MCF 10A (cell line): ENCODE measurements around the gene TTC33. TPM values are rescaled to one million over a fixed set of nuclear protein-coding genes. Genes with fewer than 3 reads are reported as not detected.
A peak's percentile ranks its signal among the peaks of the same experiment; 100 is the strongest.

ENCODE experiments used
- BruUV-seq: library from RNA; stranded (reverse); fragments of 400-500 nt; replicated peaks from 2 replicates; lab custom pipeline; 2021; lab: Mats Ljungman, UMichigan
- CTCF ChIA-PET: fragments of 300-600 bp; sonication (Branson Sonifier 250); formaldehyde crosslinking; extraction: SDS; loops from one replicate; lab custom pipeline; 2021; ENCODE audit warnings: antibody characterized with exemption, inconsistent platforms; lab: Yijun Ruan, JAX
- POLR2A ChIA-PET: fragments of 300-600, 350-650 bp; sonication (Branson Sonifier 250); formaldehyde crosslinking; extraction: SDS; loops from one replicate; lab custom pipeline; 2020; ENCODE audit warnings: antibody characterized with exemption, inconsistent platforms; lab: Yijun Ruan, JAX
- DNase-seq: peaks from one replicate; pipeline ENCODE4 v3.0.0-alpha.2; 2018; ENCODE audit not compliant: unreplicated experiment
- H3K27ac Mint-ChIP-seq: one replicate; pipeline ENCODE4 v1.8.0; 2022; ENCODE audit warnings: mild to moderate bottlenecking, low read depth, mixed read lengths; ENCODE audit not compliant: unreplicated experiment
- H3K27me3 Mint-ChIP-seq: one replicate; pipeline ENCODE4 v1.8.0; 2022; ENCODE audit warnings: mixed read lengths; ENCODE audit not compliant: insufficient read depth, unreplicated experiment
- H3K36me3 Mint-ChIP-seq: one replicate; pipeline ENCODE4 v1.8.0; 2022; ENCODE audit warnings: mild to moderate bottlenecking, moderate library complexity, mixed read lengths; ENCODE audit not compliant: insufficient read depth, unreplicated experiment
- H3K4me1 Mint-ChIP-seq: one replicate; pipeline ENCODE4 v1.8.0; 2022; ENCODE audit warnings: mixed read lengths; ENCODE audit not compliant: insufficient read depth, unreplicated experiment
- H3K4me3 Mint-ChIP-seq: one replicate; pipeline ENCODE4 v1.8.0; 2022; ENCODE audit warnings: mild to moderate bottlenecking, moderate library complexity, mixed read lengths; ENCODE audit not compliant: unreplicated experiment
- H3K9me3 Mint-ChIP-seq: one replicate; pipeline ENCODE4 v1.8.0; 2022; ENCODE audit warnings: mixed read lengths; ENCODE audit not compliant: unreplicated experiment
- intact Hi-C: fragments of 100-400 bp; cut with micrococcal nuclease; formaldehyde crosslinking; loops from 2 replicates; pipeline ENCODE4 v1.14.1; 2022
- total RNA-seq: library from RNA; stranded (reverse); gene quantifications from 2 replicates; pipeline ENCODE4 v1.2.3, GENCODE V29; 2022
- TF ChIP-seq, protein P1 (sequence below): fragments of 200-600 bp; IDR thresholded peaks from one replicate; pipeline ENCODE4 v1.8.0; 2022; ENCODE audit warnings: antibody characterized with exemption, mild to moderate bottlenecking; ENCODE audit not compliant: unreplicated experiment

Gene TTC33
- total RNA-seq, 1 experiment from 2014 or later, result 13.3 TPM

DNA sequence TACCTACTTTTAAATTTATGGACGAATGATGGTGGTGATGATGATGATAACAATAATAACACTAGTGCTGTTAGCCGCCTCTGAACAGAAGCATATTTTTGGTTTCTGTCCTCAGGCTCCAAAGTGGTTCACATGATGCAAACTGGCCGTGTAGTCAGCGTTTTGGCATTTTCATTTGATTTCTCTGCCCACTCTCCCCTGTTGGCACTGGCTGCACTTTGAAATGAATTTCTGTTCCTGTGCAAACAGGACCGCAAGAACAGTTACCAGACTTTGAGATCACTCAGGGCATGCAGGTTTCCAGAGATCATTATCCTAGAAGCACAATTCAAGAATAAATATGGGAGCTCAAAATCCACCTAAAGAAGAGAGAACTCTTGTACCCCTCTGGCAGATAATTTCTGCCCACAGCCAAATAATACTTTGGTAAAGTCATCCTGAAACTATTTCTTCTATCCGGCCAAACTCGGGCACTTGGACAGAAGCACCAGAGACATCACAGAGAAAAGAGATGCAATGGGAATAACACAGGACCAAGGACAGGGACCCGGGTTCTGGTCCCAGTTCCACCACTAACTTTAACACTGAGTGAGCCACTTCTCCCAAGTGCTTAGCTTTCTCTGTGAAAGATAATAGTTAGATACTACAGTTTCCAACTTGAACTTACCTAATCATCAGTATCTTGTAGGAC, 277.8 kb downstream of the TTC33 start:
- Mint-ChIP-seq H3K27ac (no peak overlapping the region), H3K9me3 (no peaks in the 10 kb centered on the region), H3K4me1 (peaks cover 10% of the 10 kb centered on the region), H3K4me3 (no peak overlapping the region), H3K27me3 (no peaks in the 10 kb centered on the region), H3K36me3 (no peaks in the 10 kb centered on the region)
- intact Hi-C loops, result loop anchor here (5.0 kb wide), 1 partner anchor 96 kb away; no protein-coding TSS in a partner anchor
- CTCF ChIA-PET, result interaction anchor here (0.5 to 1.5 kb wide), 4 partner anchors 13 to 273 kb away, joined by 3 to 5 read pairs (median 4); no protein-coding TSS in a partner anchor
- POLR2A ChIA-PET, result interaction anchor here (0.7 to 1.2 kb wide), 3 partner anchors 11 to 202 kb away, joined by 3 to 4 read pairs (median 4); partner anchors contain the start of gene PTGER4
- TF ChIP-seq, protein P1, sequence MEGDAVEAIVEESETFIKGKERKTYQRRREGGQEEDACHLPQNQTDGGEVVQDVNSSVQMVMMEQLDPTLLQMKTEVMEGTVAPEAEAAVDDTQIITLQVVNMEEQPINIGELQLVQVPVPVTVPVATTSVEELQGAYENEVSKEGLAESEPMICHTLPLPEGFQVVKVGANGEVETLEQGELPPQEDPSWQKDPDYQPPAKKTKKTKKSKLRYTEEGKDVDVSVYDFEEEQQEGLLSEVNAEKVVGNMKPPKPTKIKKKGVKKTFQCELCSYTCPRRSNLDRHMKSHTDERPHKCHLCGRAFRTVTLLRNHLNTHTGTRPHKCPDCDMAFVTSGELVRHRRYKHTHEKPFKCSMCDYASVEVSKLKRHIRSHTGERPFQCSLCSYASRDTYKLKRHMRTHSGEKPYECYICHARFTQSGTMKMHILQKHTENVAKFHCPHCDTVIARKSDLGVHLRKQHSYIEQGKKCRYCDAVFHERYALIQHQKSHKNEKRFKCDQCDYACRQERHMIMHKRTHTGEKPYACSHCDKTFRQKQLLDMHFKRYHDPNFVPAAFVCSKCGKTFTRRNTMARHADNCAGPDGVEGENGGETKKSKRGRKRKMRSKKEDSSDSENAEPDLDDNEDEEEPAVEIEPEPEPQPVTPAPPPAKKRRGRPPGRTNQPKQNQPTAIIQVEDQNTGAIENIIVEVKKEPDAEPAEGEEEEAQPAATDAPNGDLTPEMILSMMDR, result no peak
- no TSS peak for BruUV-seq
- peak; percentile 77 for DNase-seq

DNA sequence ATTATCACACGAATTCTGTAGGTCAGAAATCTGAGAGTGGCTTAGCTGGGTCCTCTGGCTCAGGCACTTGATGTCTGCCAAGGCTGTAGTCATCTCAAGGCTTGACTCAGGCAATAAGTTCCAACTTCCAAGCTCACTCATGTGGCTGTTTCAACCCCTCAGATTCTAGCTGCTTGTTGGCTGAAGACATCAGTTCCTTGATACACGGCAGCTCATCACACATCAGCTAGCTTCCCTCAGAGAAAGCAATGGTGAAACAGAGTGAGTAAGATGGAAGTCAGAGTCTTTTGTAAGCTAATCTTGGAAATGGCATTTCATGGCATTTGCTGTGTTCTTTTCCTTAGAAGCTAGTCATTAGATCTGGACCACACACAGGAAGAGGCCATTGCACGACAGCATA, 280.2 kb downstream of the TTC33 start:
- ChIA-PET CTCF (interaction anchor here (1.0 kb wide), 1 partner anchor 18 kb away, joined by 3 read pairs; no protein-coding TSS in a partner anchor), POLR2A (no interaction called here)
- intact Hi-C loops, result loop anchor here (5.0 kb wide), 1 partner anchor 93 kb away; no protein-coding TSS in a partner anchor
- no peaks in the 10 kb centered on the region for H3K9me3 Mint-ChIP-seq
- H3K4me3 Mint-ChIP-seq, result no peak overlapping the region
- H3K36me3 Mint-ChIP-seq, result no peaks in the 10 kb centered on the region
- peak overlapping the region; percentile 5 for H3K27ac Mint-ChIP-seq
- no TSS peak for BruUV-seq
- H3K27me3 Mint-ChIP-seq, result no peaks in the 10 kb centered on the region
- H3K4me1 Mint-ChIP-seq, result peaks cover 10% of the 10 kb centered on the region
- TF ChIP-seq, protein P1, result no peak
- no peak for DNase-seq

DNA sequence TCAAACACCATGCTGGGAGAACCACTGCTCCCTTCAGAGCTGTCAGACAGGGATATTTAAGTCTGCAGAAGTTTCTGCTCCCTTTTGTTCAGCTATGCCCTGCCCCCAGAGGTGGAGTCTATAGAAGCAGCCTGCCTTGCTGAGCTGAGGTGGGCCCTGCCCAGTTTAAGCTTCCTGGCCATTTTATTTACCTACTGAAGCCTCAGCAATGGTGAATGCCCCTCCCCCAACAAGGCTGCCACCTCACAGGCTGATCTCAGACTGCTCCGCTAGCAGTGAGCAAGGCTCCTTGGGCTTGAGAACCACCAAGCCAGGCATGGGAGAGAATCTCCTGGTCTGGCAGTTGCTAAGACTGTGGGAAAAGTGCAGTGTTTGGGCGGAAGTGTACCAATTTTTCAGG, 281.5 kb downstream of the TTC33 start:
- DNase-seq, result no peak
- ChIA-PET CTCF (interaction anchor here (0.8 kb wide), 1 partner anchor 202 kb away, joined by 3 read pairs; no protein-coding TSS in a partner anchor), POLR2A (no interaction called here)
- H3K9me3 Mint-ChIP-seq, result no peaks in the 10 kb centered on the region
- TF ChIP-seq, protein P1, result no peak
- peaks cover 10% of the 10 kb centered on the region for H3K4me1 Mint-ChIP-seq
- no peaks in the 10 kb centered on the region for H3K36me3 Mint-ChIP-seq
- H3K27ac Mint-ChIP-seq, result no peak overlapping the region
- no peaks in the 10 kb centered on the region for H3K27me3 Mint-ChIP-seq
- intact Hi-C loops, result no loop called here
- no peak overlapping the region for H3K4me3 Mint-ChIP-seq
- no TSS peak for BruUV-seq

DNA sequence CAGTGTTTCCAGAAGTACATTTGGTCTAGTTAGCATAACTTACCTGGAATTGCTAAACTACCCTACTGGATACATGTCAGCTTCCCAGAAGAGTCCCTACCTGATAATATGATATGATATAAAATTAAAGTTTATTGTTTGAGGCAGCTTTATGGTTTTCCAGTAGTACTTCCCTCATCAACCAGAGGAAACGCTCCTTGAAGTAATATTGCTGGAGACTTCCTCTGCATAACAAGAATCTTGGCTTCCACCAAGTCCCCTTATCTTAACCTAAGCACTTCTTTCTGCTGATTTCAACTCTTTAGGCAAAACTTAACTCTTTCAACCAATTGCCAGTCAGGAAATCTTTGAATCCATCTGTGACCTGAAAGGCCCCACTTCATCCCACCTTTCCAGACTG, 290.3 kb downstream of the TTC33 start:
- no TSS peak for BruUV-seq
- Mint-ChIP-seq H3K9me3 (no peaks in the 10 kb centered on the region), H3K36me3 (no peaks in the 10 kb centered on the region), H3K4me3 (no peak overlapping the region), H3K4me1 (peaks cover 6% of the 10 kb centered on the region), H3K27me3 (no peaks in the 10 kb centered on the region), H3K27ac (no peak overlapping the region)
- POLR2A ChIA-PET, result interaction anchor here (0.6 to 1.3 kb wide), 5 partner anchors 18 to 214 kb away, joined by 3 to 7 read pairs (median 4); partner anchors contain the start of gene PTGER4
- no peak for DNase-seq
- CTCF ChIA-PET, result interaction anchor here (1.0 kb wide), 1 partner anchor 24 kb away, joined by 3 read pairs; no protein-coding TSS in a partner anchor
- intact Hi-C loops, result no loop called here
- TF ChIP-seq, protein P1, result no peak
